ENCODE data around the gene MCRIP1. TPM values are rescaled to one million over a fixed set of nuclear protein-coding genes. Genes with fewer than 3 reads are reported as not detected.
A peak's percentile ranks its signal among the peaks of the same experiment; 100 is the strongest.

Gene MCRIP1
- total and polyA plus RNA-seq, 2 of the 13 experiments (the other 11 are each of a cell fraction or from before 2014, with no cell fraction given), result 79.7 to 84.9 TPM

- TF ChIP-seq RERE (CRISPR knock-in tag; IDR thresholded peaks at IDR 0.05; ENCODE audit: low read depth) (0 out of 2 replicates have a peak, but pooled peaks have one; percentile 7), THAP9 (CRISPR knock-in tag; IDR thresholded peaks at IDR 0.05; ENCODE audit: borderline replicate concordance) (peak; percentile 63; the same call in 1 of the 2 replicates), POLR2AphosphoS5 (IDR thresholded peaks at IDR 0.05; ENCODE audit: low read depth, low read length) (no peak; the same call in 1 of the 2 replicates), DMAP1 (CRISPR knock-in tag; IDR thresholded peaks at IDR 0.05) (no peak; the same call in 1 of the 2 replicates), TBL1XR1 (IDR thresholded peaks at IDR 0.05; ENCODE audit: borderline replicate concordance, low read length, partially characterized antibody) (no peak), ZFP37 (CRISPR knock-in tag; IDR thresholded peaks at IDR 0.05; ENCODE audit: borderline replicate concordance) (no peak), U2AF2 (IDR thresholded peaks at IDR 0.05; ENCODE audit: low read depth, low read length) (no peak), MAFF (IDR thresholded peaks at IDR 0.05; ENCODE audit: low read depth, low read length) (no peak), YY1 (IDR thresholded peaks at IDR 0.05; ENCODE audit: insufficient read depth, insufficient replicate concordance, low read depth, low read length) (no peak), ETV5 (CRISPR knock-in tag; IDR thresholded peaks at IDR 0.05; ENCODE audit: borderline replicate concordance) (peak; percentile 33; the same call in 1 of the 2 replicates), SIX4 (CRISPR knock-in tag; IDR thresholded peaks at IDR 0.05) (no peak), ZNF772 (CRISPR knock-in tag; IDR thresholded peaks at IDR 0.05) (peak; percentile 69; the same call in 1 of the 2 replicates), RBFOX2 (IDR thresholded peaks at IDR 0.05; ENCODE audit: low read depth, low read length) (peak; percentile 89), DRAP1 (CRISPR knock-in tag; IDR thresholded peaks at IDR 0.05) (no peak), NFKB2 (CRISPR knock-in tag; IDR thresholded peaks at IDR 0.05; ENCODE audit: borderline replicate concordance) (peak; percentile 31; the same call in 1 of the 2 replicates), SP140L (CRISPR knock-in tag; IDR thresholded peaks at IDR 0.05; ENCODE audit: borderline replicate concordance) (no peak)
- TF ChIP-seq, protein P1, sequence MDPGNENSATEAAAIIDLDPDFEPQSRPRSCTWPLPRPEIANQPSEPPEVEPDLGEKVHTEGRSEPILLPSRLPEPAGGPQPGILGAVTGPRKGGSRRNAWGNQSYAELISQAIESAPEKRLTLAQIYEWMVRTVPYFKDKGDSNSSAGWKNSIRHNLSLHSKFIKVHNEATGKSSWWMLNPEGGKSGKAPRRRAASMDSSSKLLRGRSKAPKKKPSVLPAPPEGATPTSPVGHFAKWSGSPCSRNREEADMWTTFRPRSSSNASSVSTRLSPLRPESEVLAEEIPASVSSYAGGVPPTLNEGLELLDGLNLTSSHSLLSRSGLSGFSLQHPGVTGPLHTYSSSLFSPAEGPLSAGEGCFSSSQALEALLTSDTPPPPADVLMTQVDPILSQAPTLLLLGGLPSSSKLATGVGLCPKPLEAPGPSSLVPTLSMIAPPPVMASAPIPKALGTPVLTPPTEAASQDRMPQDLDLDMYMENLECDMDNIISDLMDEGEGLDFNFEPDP (CRISPR knock-in tag; conservative IDR thresholded peaks at IDR 0.05), result no peak
Measured at GRCh38 chr17:81869221-81870130, 36.4 kb upstream of the MCRIP1 start (continued).
